ENCODE results near the gene MYO1D.

DNA sequence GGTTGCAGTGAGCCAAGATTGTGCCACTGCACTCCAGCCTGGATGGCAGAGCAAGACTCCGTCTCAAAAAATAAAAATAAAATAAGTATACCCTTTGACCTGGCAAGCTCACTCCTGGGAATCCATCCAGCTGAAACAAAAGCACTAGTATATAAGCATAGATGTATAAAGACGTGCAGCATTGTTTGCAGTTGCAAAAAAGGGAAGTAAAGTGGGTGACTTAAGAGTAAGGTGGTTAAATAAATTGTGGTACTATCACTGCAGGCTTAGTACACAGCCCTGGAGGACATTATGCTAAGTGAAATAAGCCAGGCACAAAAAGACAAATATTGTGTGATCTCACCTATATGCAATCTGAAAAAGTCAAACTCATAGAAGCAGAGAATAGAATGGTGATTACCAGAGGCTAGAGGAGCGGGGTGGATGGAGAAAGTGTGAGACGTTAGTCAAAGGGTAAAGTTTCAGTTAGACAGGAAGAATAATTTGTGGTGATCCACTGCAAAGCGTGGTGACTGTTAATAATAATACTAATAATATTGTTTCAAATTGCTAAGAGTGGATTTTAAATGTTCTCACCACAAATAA is 113.0 kb downstream of the MYO1D start:
- TF ChIP-seq, protein P1, sequence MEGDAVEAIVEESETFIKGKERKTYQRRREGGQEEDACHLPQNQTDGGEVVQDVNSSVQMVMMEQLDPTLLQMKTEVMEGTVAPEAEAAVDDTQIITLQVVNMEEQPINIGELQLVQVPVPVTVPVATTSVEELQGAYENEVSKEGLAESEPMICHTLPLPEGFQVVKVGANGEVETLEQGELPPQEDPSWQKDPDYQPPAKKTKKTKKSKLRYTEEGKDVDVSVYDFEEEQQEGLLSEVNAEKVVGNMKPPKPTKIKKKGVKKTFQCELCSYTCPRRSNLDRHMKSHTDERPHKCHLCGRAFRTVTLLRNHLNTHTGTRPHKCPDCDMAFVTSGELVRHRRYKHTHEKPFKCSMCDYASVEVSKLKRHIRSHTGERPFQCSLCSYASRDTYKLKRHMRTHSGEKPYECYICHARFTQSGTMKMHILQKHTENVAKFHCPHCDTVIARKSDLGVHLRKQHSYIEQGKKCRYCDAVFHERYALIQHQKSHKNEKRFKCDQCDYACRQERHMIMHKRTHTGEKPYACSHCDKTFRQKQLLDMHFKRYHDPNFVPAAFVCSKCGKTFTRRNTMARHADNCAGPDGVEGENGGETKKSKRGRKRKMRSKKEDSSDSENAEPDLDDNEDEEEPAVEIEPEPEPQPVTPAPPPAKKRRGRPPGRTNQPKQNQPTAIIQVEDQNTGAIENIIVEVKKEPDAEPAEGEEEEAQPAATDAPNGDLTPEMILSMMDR (IDR thresholded peaks at IDR 0.05): no peak
- no peak for TF ChIP-seq POLR2A (IDR thresholded peaks at IDR 0.05)

All from body of pancreas (tissue), 4 donors.